OCI-LY7 (cell line): ENCODE data around the gene MNAT1.

ENCODE experiments used
- CTCF ChIP-seq: fragments of 200-600 bp; sonication (generic); conservative IDR thresholded peaks from 2 replicates; pipeline ENCODE4 v1.5.1; 2014; ENCODE audit warnings: mild to moderate bottlenecking, antibody characterized with exemption, low read length, moderate library complexity, mixed read lengths
- EZH2phosphoT487 ChIP-seq: fragments of 200-600 bp; sonication (generic); IDR thresholded peaks from 2 replicates; pipeline ENCODE4 v1.6.1; 2018; ENCODE audit warnings: low read depth, borderline replicate concordance, mild to moderate bottlenecking, mixed run types, antibody characterized with exemption, low read length, moderate library complexity, mixed read lengths

- TF ChIP-seq CTCF (no peak), EZH2phosphoT487 (no peak)
These were observed 133.1 kb downstream of the MNAT1 start for GRCh38 chr14:60867503-60868172.
